ENCODE measurements around the gene PTGER2.
A peak's percentile ranks its signal among the peaks of the same experiment; 100 is the strongest.

PTGER2 gene

GRCh38 chr14:52354242-52354641 is 40.1 kb downstream of the PTGER2 start:
- Mint-ChIP-seq H3K27ac (peak overlapping the region; percentile 65 to 82), H3K9me3 (peaks cover 0 to 5% of the 10 kb centered on the region in 2 donors), H3K4me3 (no peak overlapping the region), H3K27me3 (no peaks in the 10 kb centered on the region), H3K36me3 (ENCODE audit: insufficient read depth) (no peaks in the 10 kb centered on the region), H3K4me1 (ENCODE audit: low read depth in 2 of 2) (peaks cover 44 to 46% of the 10 kb centered on the region in 2 donors)
- no peak for DNase-seq
- no peak for ATAC-seq (replicated peaks)

- H3K27ac Mint-ChIP-seq: peak overlapping the region; percentile 65 to 82
- ATAC-seq (replicated peaks) (no peak), DNase-seq (no peak)
- H3K27me3 Mint-ChIP-seq: no peaks in the 10 kb centered on the region
- peaks cover 43 to 46% of the 10 kb centered on the region in 2 donors for H3K4me1 Mint-ChIP-seq (ENCODE audit: low read depth in 2 of 2)
- no peaks in the 10 kb centered on the region for H3K36me3 Mint-ChIP-seq (ENCODE audit: insufficient read depth)
- H3K4me3 Mint-ChIP-seq: no peak overlapping the region
- peaks cover 0 to 5% of the 10 kb centered on the region in 2 donors for H3K9me3 Mint-ChIP-seq
Measured at GRCh38 chr14:52355016-52355431, 40.9 kb downstream of the PTGER2 start.

GRCh38 chr14:52355526-52355925 is 41.4 kb downstream of the PTGER2 start:
- DNase-seq (no peak), ATAC-seq (replicated peaks) (no peak)
- Mint-ChIP-seq H3K4me1 (ENCODE audit: low read depth in 2 of 2) (peaks cover 40 to 43% of the 10 kb centered on the region in 2 donors), H3K4me3 (no peak overlapping the region), H3K27me3 (no peaks in the 10 kb centered on the region), H3K27ac (peak overlapping the region; percentile 65 to 82), H3K9me3 (peaks cover 0 to 5% of the 10 kb centered on the region in 2 donors), H3K36me3 (ENCODE audit: insufficient read depth) (no peaks in the 10 kb centered on the region)

GRCh38 chr14:52356025-52356424 is 41.9 kb downstream of the PTGER2 start:
- Mint-ChIP-seq H3K4me1 (ENCODE audit: low read depth in 2 of 2) (peaks cover 39 to 41% of the 10 kb centered on the region in 2 donors), H3K36me3 (ENCODE audit: insufficient read depth) (no peaks in the 10 kb centered on the region), H3K27ac (peak overlapping the region in 1 of 2 donors; percentile 55), H3K27me3 (no peaks in the 10 kb centered on the region), H3K4me3 (no peak overlapping the region), H3K9me3 (peaks cover 0 to 5% of the 10 kb centered on the region in 2 donors)
- ATAC-seq (replicated peaks): no peak
- DNase-seq: no peak

- no peak for DNase-seq
- no peak overlapping the region for H3K27ac Mint-ChIP-seq
- H3K9me3 Mint-ChIP-seq: no peaks in the 10 kb centered on the region
- H3K27me3 Mint-ChIP-seq: no peaks in the 10 kb centered on the region
- H3K36me3 Mint-ChIP-seq (ENCODE audit: insufficient read depth): no peaks in the 10 kb centered on the region
- H3K4me3 Mint-ChIP-seq: no peak overlapping the region
- ATAC-seq (replicated peaks): no peak
- peaks cover 9 to 10% of the 10 kb centered on the region in 2 donors for H3K4me1 Mint-ChIP-seq (ENCODE audit: low read depth in 2 of 2)
Measured at GRCh38 chr14:52360831-52361230, 46.7 kb downstream of the PTGER2 start.

- ATAC-seq (replicated peaks): no peak
- Mint-ChIP-seq H3K9me3 (no peaks in the 10 kb centered on the region), H3K4me3 (no peak overlapping the region), H3K4me1 (ENCODE audit: low read depth in 2 of 2) (peaks cover 9% of the 10 kb centered on the region in 2 donors), H3K27ac (no peak overlapping the region), H3K27me3 (no peaks in the 10 kb centered on the region), H3K36me3 (ENCODE audit: insufficient read depth) (no peaks in the 10 kb centered on the region)
- DNase-seq: no peak
Measured at GRCh38 chr14:52363041-52363704, 49.1 kb downstream of the PTGER2 start.

- Mint-ChIP-seq H3K4me3 (no peak overlapping the region), H3K27me3 (no peaks in the 10 kb centered on the region), H3K27ac (no peak overlapping the region), H3K36me3 (ENCODE audit: insufficient read depth) (no peaks in the 10 kb centered on the region), H3K9me3 (no peaks in the 10 kb centered on the region), H3K4me1 (ENCODE audit: low read depth in 2 of 2) (peaks cover 9% of the 10 kb centered on the region in 2 donors)
- ATAC-seq (replicated peaks) (no peak), DNase-seq (no peak)
Measured at GRCh38 chr14:52363961-52364360, 49.8 kb downstream of the PTGER2 start.

GRCh38 chr14:52365071-52365470 is 51.0 kb downstream of the PTGER2 start:
- Mint-ChIP-seq H3K27me3 (no peaks in the 10 kb centered on the region), H3K4me3 (no peak overlapping the region), H3K4me1 (ENCODE audit: low read depth in 2 of 2) (peaks cover 7 to 9% of the 10 kb centered on the region in 2 donors), H3K36me3 (ENCODE audit: insufficient read depth) (no peaks in the 10 kb centered on the region), H3K27ac (no peak overlapping the region), H3K9me3 (no peaks in the 10 kb centered on the region)
- DNase-seq: no peak
- ATAC-seq (replicated peaks): no peak

- Mint-ChIP-seq H3K4me1 (ENCODE audit: low read depth in 2 of 2) (peaks cover 4 to 5% of the 10 kb centered on the region in 2 donors), H3K4me3 (no peak overlapping the region), H3K9me3 (no peaks in the 10 kb centered on the region), H3K36me3 (ENCODE audit: insufficient read depth) (no peaks in the 10 kb centered on the region), H3K27ac (no peak overlapping the region), H3K27me3 (no peaks in the 10 kb centered on the region)
- ATAC-seq (replicated peaks) (no peak), DNase-seq (no peak)
Measured at GRCh38 chr14:52366796-52367315, 52.7 kb downstream of the PTGER2 start.

GRCh38 chr14:52369305-52369801 is 55.2 kb downstream of the PTGER2 start:
- H3K27ac Mint-ChIP-seq: no peak overlapping the region
- H3K9me3 Mint-ChIP-seq: no peaks in the 10 kb centered on the region
- no peaks in the 10 kb centered on the region for H3K36me3 Mint-ChIP-seq (ENCODE audit: insufficient read depth)
- H3K4me3 Mint-ChIP-seq: no peak overlapping the region
- DNase-seq (no peak), ATAC-seq (replicated peaks) (no peak)
- H3K4me1 Mint-ChIP-seq (ENCODE audit: low read depth in 2 of 2): peaks cover 3 to 5% of the 10 kb centered on the region in 2 donors
- H3K27me3 Mint-ChIP-seq: no peaks in the 10 kb centered on the region

- ATAC-seq (replicated peaks) (no peak), DNase-seq (no peak)
- no peaks in the 10 kb centered on the region for H3K36me3 Mint-ChIP-seq (ENCODE audit: insufficient read depth)
- no peaks in the 10 kb centered on the region for H3K27me3 Mint-ChIP-seq
- H3K4me1 Mint-ChIP-seq (ENCODE audit: low read depth in 2 of 2): peaks cover 5% of the 10 kb centered on the region in 2 donors
- no peaks in the 10 kb centered on the region for H3K9me3 Mint-ChIP-seq
- H3K4me3 Mint-ChIP-seq: no peak overlapping the region
- H3K27ac Mint-ChIP-seq: no peak overlapping the region
Measured at GRCh38 chr14:52370406-52370935, 56.4 kb downstream of the PTGER2 start.

GRCh38 chr14:52377940-52378339 is 63.8 kb downstream of the PTGER2 start:
- no peak for DNase-seq
- no peak overlapping the region for H3K4me3 Mint-ChIP-seq
- ATAC-seq (replicated peaks): no peak
- no peaks in the 10 kb centered on the region for H3K27me3 Mint-ChIP-seq
- no peak overlapping the region for H3K27ac Mint-ChIP-seq
- no peaks in the 10 kb centered on the region for H3K36me3 Mint-ChIP-seq (ENCODE audit: insufficient read depth)
- no peaks in the 10 kb centered on the region for H3K9me3 Mint-ChIP-seq
- peaks cover 5 to 8% of the 10 kb centered on the region in 2 donors for H3K4me1 Mint-ChIP-seq (ENCODE audit: low read depth in 2 of 2)
